ENCODE data around the gene SPATA25.

- TF ChIP-seq ZBTB7A (IDR thresholded peaks at IDR 0.05; ENCODE audit: low read depth) (no peak), MAX (IDR thresholded peaks at IDR 0.05) (no peak), EP300 (IDR thresholded peaks at IDR 0.05; ENCODE audit: borderline replicate concordance) (no peak), YY1 (IDR thresholded peaks at IDR 0.05; ENCODE audit: low read depth) (no peak), EGR1 (IDR thresholded peaks at IDR 0.05) (no peak), TAF1 (IDR thresholded peaks at IDR 0.05; ENCODE audit: low read depth) (no peak), USF1 (IDR thresholded peaks at IDR 0.05) (no peak), CREB1 (IDR thresholded peaks at IDR 0.05; ENCODE audit: low read depth) (no peak), CEBPB (IDR thresholded peaks at IDR 0.05) (no peak), REST (IDR thresholded peaks at IDR 0.05; ENCODE audit: low read depth) (no peak)
Measured at GRCh38 chr20:45873409-45874103, 13.9 kb downstream of the SPATA25 start.

Data from Ishikawa (cell line).